ENCODE measurements around the gene RALGPS1. TPM values are rescaled to one million over a fixed set of nuclear protein-coding genes. Genes with fewer than 3 reads are reported as not detected.

Gene RALGPS1
- total RNA-seq, 1 donor from 2014 or later: 21.1 TPM

- ATAC-seq (no peak), DNase-seq (no peak)
- intact Hi-C loops (cut with micrococcal nuclease): no loop called here
Measured at GRCh38 chr9:127061411-127061810, 146.8 kb downstream of the RALGPS1 start.

DNA sequence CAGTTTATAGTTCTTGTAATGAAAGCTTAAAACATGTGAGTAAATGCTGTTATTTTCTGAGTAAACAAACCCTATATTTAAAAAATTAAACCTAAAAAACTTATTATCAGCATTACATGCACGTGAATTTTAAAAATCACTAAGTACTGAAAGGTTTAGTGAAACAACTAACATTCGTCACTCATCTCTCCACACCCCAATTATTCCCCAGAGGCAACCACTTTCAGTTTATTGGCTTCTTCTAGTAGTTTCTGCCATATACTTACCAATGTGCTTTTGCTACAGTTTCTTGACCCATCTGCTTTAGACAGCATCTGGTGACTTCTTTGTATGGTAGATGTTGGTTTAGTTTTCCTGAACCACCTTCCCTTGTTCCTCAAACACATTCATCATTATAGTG lies 149.8 kb downstream of the RALGPS1 start:
- DNase-seq: no peak
- intact Hi-C loops (cut with micrococcal nuclease): no loop called here
- ATAC-seq: no peak

GRCh38 chr9:127065592-127065991 lies 151.0 kb downstream of the RALGPS1 start:
- intact Hi-C loops (cut with micrococcal nuclease): no loop called here
- ATAC-seq: peak; percentile 36

DNA sequence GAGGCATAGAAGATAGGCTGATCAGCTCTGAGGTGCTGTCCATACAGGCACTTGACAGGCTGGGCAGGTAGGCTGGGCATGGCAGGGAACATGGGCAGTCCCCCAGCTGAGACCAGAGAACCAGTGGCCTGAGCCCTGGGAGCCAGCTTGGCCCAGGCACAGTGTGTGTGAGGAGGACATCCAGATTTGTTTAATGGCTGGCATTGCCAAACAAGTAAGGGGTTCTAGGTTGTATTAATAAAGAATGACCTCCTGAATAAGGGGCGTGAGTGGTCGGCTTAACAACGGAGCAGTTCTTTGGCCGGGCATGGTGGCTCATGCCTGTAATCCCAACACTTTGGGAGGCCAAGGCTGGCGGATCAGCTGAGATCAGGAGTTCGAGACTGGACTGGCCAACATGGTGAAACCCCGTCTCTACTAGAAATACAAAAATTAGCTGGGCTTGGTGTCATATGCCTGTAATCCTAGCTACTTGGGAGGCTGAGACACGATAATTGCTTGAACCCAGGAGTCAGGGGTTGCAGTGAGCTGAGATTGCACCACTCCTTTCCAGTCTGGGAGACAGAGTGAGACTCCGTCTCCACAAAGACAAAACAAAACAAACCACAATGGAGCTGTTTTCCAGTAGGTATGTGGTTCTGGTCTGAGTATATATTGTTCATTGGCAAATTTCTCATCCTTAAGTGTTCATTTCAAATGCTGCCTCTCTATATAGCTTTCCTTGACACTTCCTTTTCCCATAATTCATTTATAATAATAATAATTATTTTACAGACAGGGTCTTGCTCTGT lies 151.7 kb downstream of the RALGPS1 start:
- DNase-seq (no peak), ATAC-seq (peak; percentile 18)
- intact Hi-C loops (cut with micrococcal nuclease): no loop called here

More at GRCh38 chr9:127065592-127065991, 151.0 kb downstream of the RALGPS1 start:
- no peak for DNase-seq

GRCh38 chr9:127066851-127067136 lies 152.2 kb downstream of the RALGPS1 start:
- no peak for ATAC-seq
- no peak for DNase-seq
- intact Hi-C loops (cut with micrococcal nuclease): no loop called here

GRCh38 chr9:127067603-127068220 lies 153.1 kb downstream of the RALGPS1 start:
- ATAC-seq (no peak), DNase-seq (no peak)
- intact Hi-C loops (cut with micrococcal nuclease): no loop called here

DNA sequence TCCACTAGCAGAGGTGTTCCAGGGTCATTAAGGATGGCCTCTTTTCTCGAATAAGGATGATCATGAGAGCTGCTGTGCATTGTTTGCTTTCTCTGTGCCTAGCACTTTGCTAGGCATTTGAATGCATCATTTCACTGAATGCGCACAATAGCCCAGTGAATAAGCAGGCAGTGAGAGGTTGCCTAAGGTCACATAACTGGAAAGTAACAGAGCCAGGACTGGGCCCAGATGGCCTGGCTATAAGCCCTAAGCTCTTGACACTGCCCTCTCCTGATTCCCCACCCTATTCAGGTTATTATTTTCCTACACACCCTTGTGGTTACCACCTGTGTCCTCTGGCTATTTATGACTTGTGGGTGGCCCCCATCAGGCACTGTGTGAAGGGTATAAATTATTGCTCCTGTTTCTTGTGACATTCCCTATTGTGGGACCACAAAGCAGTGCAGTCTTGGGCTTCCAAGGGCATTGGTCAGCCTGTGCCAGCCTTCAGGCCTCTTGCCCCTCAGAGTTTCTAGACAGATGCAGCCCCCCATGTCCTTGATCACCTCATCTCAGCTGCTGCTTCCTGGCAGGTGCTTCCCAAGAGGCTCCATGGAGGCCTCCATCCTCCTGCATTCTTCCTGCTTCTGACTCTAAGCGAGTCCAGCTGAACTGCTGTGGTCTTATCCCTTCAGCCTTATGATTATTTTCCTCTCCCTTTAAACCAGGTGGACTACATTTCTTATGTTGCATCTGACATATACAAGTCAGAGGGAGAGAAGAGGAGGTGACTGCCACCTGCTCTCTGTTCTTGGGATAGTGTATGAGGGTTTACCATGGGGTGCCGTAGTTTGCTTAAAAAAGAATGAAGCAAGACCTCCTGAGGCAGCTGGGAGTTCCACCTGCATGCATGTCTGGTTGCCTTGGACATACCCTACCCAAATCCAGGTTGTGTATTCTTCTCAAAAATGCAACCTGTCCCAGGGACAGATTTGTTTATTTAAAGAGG lies 160.3 kb downstream of the RALGPS1 start:
- DNase-seq (peak; percentile 59), ATAC-seq (peak; percentile 97)
- intact Hi-C loops (cut with micrococcal nuclease): no loop called here

DNA sequence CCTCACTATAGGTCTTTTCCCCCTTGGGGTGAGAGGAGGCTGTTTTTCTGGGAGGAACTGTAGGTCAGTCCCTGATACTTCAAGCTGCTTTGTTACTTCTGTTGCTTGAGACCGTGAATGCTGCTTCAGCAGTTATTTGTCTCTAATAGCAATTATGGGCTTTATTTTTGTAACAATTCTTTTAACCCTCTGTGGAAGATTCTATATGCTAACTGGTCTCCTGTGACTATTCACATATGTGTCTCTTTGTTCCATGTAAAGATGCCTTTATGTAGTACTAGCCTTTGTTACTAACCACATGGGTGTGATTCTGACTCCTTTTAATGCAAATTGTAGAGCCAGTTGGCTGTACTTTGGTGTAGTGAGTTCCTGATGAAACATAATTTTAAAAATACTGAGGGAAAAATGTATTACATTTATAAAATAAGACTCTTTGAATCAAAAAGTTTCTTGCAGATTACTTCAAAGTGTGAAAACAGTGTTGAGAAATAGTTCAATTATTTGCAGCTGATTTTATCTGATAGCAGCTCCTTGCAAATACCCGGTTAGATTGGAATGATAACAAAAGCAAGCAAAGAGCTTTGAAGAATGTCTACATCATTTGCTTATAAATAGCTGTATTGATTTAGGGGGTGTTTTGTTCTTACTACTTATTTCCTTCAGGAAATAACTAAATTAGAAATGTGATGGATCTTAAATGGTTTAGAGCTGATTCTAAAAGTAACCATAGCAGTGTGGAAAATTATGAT lies 161.2 kb downstream of the RALGPS1 start:
- DNase-seq (no peak), ATAC-seq (no peak)
- intact Hi-C loops (cut with micrococcal nuclease): no loop called here

DNA sequence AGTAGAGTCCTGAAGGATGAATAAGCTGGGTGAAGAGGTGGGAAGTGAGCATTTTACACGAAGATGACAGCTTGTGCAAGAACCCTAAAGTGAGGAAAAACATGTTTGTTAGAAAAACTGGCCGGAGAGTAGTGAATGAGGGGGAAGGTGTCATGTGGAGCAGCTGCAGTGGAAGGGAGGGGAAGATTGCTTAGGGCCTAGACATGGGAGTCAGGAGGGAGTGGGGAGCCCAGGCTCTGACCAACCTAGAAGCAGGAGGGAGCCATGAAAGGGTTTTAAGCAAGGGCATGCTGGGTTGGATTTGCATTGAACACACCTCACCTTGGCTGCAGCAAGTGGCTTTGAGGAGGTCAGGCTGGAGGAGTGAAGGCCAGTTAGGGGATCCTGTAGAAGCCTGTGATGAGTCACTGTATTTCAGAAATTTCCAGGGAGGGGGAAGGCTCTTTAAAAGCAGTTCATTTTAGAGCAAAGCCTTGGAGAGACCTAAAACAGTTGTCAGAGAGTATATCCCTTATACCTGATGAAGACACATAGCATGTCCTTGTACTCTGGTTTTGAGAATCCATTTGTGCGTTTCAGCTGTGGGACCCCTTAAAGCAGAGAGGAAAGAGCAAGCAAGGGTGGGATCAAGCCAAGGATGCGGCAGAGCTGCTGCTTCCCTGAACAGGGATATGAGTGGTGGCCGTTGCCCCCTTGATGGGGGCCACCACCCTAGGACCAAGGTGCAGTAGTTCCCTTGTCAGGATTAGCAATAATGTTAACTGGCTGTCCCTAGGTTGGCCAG lies 162.5 kb downstream of the RALGPS1 start:
- DNase-seq (no peak), ATAC-seq (no peak)
- intact Hi-C loops (cut with micrococcal nuclease): no loop called here

- DNase-seq (no peak), ATAC-seq (no peak)
- intact Hi-C loops (cut with micrococcal nuclease): no loop called here
Measured at GRCh38 chr9:127077644-127077946, 163.0 kb downstream of the RALGPS1 start.

DNA sequence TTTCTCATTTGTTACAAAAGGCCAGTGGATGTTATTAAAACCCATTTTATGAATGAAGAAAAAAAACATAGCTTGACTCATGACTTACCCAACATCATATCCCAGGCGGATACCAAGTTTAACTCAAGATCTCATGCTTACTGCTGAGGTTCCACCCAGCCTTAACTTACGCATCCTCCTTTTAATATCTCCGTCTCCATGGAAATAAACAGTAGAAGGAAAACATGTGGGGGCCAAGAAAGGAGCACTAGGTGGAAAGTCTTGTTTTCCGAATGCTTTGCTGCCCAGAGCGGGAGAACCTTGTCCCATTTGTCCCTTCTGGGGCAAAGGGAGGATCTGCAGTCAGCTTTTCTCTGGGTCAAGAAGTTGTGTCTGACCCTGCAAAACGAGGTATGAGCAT lies 163.8 kb downstream of the RALGPS1 start:
- ATAC-seq: no peak
- no peak for DNase-seq
- intact Hi-C loops (cut with micrococcal nuclease): no loop called here

- DNase-seq (no peak), ATAC-seq (no peak)
- intact Hi-C loops (cut with micrococcal nuclease): no loop called here
Measured at GRCh38 chr9:127078988-127079387, 164.4 kb downstream of the RALGPS1 start.

DNA sequence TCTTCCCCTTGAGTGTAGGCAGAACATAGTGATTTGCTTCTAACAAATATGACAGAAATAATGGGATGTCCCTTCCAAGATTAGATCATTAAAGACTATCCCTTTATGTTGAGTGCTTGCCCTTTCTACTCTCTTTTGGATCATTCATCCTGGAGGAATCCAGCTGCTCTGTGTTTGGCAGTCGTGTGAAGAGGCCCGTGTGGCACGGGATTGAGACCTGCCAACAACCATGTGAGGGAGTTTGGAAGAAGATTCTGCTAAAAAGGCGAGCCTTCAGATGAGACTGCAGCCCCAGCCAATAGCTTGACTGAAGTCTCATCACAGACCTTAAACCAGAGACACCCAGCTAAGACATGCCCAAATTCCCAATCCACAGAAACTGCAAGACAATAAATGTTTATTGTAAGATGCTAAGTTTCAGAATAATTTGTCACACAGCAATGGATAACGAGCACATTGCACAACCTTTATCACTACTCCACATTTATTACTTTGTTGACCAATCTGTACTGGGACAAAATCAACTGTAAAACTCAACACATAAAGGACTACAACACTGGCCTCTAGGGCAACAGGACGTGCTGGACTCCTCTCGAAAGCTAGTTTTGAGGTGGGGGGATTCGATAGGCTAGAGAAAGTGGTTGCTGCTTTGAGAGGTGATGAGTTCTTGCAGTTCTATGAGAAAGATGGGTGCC lies 165.0 kb downstream of the RALGPS1 start:
- ATAC-seq: no peak
- intact Hi-C loops (cut with micrococcal nuclease): no loop called here
- no peak for DNase-seq

GRCh38 chr9:127081250-127082185 lies 166.9 kb downstream of the RALGPS1 start:
- DNase-seq: no peak
- intact Hi-C loops (cut with micrococcal nuclease): no loop called here
- peak; percentile 33 for ATAC-seq

GRCh38 chr9:127083138-127083980 lies 168.8 kb downstream of the RALGPS1 start:
- DNase-seq (no peak), ATAC-seq (peak; percentile 68)
- intact Hi-C loops (cut with micrococcal nuclease): no loop called here

All from left ventricle myocardium superior (tissue), 1 donor.